IPS-NIHi7 (cell line): ENCODE results near the gene HEATR5B.
"Not testable (repeated sequence)": the region's sequence is repeated elsewhere in the genome, so short reads cannot be mapped to it uniquely, and the experiment has no call there.

ENCODE experiments used
- DNase-seq: peaks from one replicate; pipeline ENCODE4 v3.0.0; 2012; ENCODE audit warnings: mixed read lengths; ENCODE audit errors: extremely low spot score

HEATR5B gene

DNA sequence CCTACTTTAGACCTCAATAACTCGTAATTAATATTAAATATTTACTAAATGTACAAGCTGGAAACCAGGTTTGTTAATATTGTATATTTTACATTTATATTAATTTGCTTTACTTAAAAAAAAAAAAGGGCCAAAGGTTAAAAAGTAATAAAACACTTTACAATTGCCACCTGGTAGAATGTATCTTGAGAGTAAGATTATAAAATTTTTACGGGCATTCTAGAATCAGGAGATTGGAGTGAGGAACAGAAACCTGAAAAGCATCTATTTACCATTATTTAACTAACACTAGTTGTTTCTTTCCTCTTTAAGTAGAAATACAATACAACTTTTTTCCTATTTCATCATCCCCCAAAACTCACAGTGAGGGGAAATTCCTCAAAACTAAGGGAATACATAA lies 102.3 kb downstream of the HEATR5B start:
- no peak for DNase-seq

- DNase-seq: not testable (repeated sequence)
These were observed 105.2 kb downstream of the HEATR5B start for GRCh38 chr2:36979007-36979406.

GRCh38 chr2:36976065-36976464 lies 108.1 kb downstream of the HEATR5B start:
- no peak for DNase-seq

DNA sequence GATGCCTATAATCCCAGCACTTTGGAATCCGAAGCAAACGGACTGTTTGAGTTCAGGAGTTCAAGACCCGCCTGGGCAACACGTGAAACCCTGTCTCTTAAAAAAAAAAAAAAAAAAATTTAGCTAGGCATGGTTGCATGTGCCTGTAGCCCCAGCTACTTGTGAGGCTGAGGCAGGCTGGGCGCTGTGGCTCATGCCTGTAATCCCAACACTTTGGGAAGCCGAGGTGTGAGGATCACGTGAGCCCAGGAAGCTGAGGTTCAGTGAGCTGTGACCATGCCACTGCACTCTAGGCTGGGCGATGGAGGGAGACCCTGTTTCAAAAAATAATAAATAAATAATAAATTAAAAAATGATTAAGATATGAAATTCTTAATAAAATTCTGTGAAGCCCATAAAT lies 108.9 kb downstream of the HEATR5B start:
- DNase-seq: no peak

GRCh38 chr2:36973320-36973719 lies 110.9 kb downstream of the HEATR5B start:
- no peak for DNase-seq

GRCh38 chr2:36971990-36972389 lies 112.2 kb downstream of the HEATR5B start:
- DNase-seq: no peak

- DNase-seq: no peak
These were observed 116.8 kb downstream of the HEATR5B start for GRCh38 chr2:36967236-36967876.

- peak; percentile 96 for DNase-seq
These were observed 117.6 kb downstream of the HEATR5B start, which contains the start of gene STRN for GRCh38 chr2:36966370-36967235. TSS of gene STRN (minus strand) at chr2:36966536. CDS start at chr2:36966463, 73 bp downstream.

DNA sequence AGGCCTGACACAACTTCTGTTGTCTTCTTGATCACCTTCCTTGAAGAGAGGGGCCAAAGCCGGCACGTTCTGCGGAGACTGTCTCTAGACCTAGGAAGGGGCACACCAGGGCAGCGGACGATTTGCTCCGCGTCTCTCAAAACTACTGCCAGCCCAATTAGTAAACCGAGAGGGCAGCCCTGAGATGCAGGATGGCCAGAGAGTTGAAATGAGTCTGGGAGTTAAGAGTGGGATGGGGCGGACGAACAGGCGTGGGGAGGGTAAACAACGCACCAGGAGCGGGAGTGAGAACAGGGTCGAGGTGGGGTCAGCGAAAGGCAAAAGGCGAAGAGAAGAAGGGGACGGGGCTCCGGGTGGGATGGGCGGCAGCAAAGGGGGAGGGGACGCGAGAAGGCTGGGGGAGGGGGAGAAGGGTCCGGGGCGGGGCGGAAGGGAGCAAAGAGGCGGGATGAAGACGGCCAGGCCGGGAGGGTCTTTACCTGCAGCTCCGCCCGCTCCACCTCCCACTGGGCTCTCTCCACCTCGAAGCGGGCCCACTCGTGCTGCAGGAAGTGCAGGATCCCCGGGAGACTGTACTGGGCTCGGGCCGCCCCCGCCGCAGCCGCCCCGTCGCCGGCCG lies 118.3 kb downstream of the HEATR5B start:
- peak; percentile 86 for DNase-seq

GRCh38 chr2:36965206-36965605 lies 119.0 kb downstream of the HEATR5B start:
- DNase-seq: no peak

GRCh38 chr2:36964496-36965058 lies 119.6 kb downstream of the HEATR5B start:
- no peak for DNase-seq

- no peak for DNase-seq
These were observed 120.4 kb downstream of the HEATR5B start for GRCh38 chr2:36963734-36964133.

GRCh38 chr2:36963106-36963505 lies 121.1 kb downstream of the HEATR5B start:
- DNase-seq: peak; percentile 45

DNA sequence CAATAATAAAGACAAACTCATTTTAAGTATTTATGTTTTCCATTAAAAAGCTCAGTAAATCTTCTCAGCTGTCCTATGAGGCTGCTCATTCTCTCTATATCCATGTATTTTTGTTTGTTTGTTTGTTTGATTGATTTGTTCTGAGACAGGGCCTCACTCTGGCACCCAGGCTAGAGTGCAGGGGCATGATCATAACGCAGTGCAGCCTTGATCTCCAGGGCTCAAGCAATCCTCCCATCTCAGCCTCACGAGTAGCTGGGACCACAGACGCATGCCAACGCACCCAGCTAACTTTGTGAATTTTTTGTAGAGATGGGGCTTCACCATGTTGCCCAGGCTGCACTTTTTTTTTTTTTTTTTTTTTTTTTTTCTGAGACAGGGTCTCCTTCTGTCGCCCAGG lies 123.4 kb downstream of the HEATR5B start:
- no peak for DNase-seq

- DNase-seq: no peak
These were observed 124.0 kb downstream of the HEATR5B start for GRCh38 chr2:36960005-36960675.

DNA sequence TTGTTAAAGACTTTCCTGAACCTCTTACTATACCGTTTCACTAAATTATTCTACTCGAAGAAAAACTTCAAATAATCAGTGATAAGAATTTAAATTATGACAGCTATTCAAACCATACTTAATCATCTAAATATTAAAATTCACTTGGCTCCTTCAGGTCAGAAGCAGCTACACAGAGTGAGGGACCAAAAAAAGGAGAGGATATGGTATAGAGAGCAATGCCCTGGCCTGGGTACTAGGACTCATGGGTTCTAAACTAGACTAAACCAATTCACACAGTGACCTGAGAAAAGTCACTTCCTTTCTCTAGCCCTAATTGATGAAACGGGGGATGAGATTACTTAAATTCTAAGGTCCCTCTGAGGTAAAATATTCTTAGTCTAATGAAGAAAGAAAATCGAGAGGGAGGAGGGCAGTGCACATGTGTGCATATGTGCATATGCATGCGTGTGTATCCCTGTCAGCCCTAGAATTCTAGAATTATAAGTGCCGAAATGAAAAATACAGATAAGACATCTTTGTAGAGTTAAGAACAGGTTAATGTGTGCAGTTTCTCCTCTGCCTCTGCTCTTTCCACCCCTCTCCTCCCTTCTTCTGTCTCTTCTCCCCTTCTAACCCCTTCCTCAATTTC lies 129.1 kb downstream of the HEATR5B start:
- DNase-seq: no peak

DNA sequence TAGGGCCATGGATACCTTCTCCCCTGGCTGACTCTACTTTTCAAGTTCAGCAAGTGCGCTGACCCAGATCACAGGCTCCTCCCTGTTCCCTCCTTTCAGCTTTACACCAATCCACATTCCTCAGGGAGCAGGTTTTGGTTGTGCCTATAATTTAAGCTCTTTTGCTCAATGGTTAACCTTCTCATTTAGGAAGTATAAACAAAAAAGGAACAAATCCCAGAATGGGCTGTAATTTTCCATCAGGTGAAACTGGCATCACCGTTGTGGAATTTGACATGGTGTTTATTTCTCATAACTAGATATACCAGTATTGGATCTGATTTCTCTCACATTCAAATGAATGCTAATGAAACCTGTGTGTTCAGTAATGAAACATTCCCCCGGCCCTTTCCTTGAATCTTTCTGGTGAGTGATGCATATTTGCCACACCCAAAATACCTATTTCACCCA lies 131.4 kb downstream of the HEATR5B start:
- peak; percentile 52 for DNase-seq

DNA sequence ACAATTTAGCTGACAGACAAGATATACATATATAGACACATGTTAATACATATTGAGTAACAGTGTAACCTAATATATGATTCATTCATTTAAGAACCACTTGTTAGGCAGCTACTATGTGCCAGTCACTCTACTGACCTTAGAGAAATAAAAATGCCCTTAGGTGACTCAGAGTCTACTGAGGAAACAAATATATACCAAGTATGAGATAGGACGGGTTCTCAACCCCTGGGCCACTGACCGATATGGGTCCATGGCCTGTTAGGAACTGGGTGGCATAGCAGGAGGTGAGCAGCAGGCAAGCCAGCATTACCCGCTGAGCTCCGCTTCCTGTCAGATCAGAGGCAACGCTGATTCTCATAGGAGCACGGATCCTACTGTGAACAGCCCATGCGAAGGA lies 132.6 kb downstream of the HEATR5B start:
- DNase-seq: no peak

GRCh38 chr2:36951027-36951518 lies 133.1 kb downstream of the HEATR5B start:
- no peak for DNase-seq

- no peak for DNase-seq
These were observed 134.3 kb downstream of the HEATR5B start for GRCh38 chr2:36949845-36950244.

- not testable (repeated sequence) for DNase-seq
These were observed 138.9 kb downstream of the HEATR5B start for GRCh38 chr2:36945240-36945639.
